Sigmoid colon (tissue), 7 donors: Measurements from ENCODE around the gene CSNK1G3. TPM values are rescaled to one million over a fixed set of nuclear protein-coding genes. Genes with fewer than 3 reads are reported as not detected.

Source experiments
- DNase-seq: peaks from one replicate; pipeline ENCODE4 v3.0.0-alpha.2; 2019
- H3K27ac ChIP-seq, 4 donors: fragments of 200-600 bp; sonication (generic); one replicate each; pipeline ENCODE4 v1.5.1; 2016 to 2019; ENCODE audit warnings: mild to moderate bottlenecking in 1 of 4
- H3K27me3 ChIP-seq, 3 donors: fragments of 200-600 bp; sonication (generic); one replicate each; pipeline ENCODE4 v1.5.1; 2019; ENCODE audit warnings: mild to moderate bottlenecking in 1 of 3
- H3K36me3 ChIP-seq, 4 donors: fragments of 200-600 bp; sonication (generic); one replicate each; pipeline ENCODE4 v1.5.1; 2016 to 2019
- H3K4me1 ChIP-seq, 4 donors: fragments of 200-600 bp; sonication (generic); one replicate each; pipeline ENCODE4 v1.5.1; 2017 to 2019
- H3K4me3 ChIP-seq, 4 donors: fragments of 200-600 bp; sonication (generic); one replicate each; pipeline ENCODE4 v1.5.1; 2017 to 2019; ENCODE audit warnings: mild to moderate bottlenecking in 2 of 4, moderate library complexity in 1 of 4
- H3K9me3 ChIP-seq, 4 donors: fragments of 200-600 bp in 3 of 4; sonication (generic) in 3 of 4; one replicate each; pipeline versions ENCODE4 v1.5.1 to v1.6.1; 2013 to 2019
- CTCF ChIP-seq, 4 experiments: fragments of 450-650 bp in 3 of 4; fragments of 200-600 bp in 1 of 4; IDR thresholded peaks; one replicate each; pipeline ENCODE4 v1.5.1; 2016 to 2019; ENCODE audit warnings: antibody characterized with exemption in 4 of 4, mild to moderate bottlenecking in 3 of 4, moderate library complexity in 2 of 4
- EP300 ChIP-seq, 4 donors: sonication (generic); formaldehyde crosslinking; IDR thresholded peaks; one replicate each; pipeline ENCODE4 v1.6.1; 2017; ENCODE audit warnings: antibody characterized with exemption in 4 of 4
- POLR2A ChIP-seq, 2 donors: fragments of 450-650 bp; IDR thresholded peaks; one replicate each; pipeline ENCODE4 v1.6.1; 2016; ENCODE audit warnings: antibody characterized with exemption in 2 of 2, mild to moderate bottlenecking in 2 of 2, moderate library complexity in 2 of 2
- POLR2AphosphoS5 ChIP-seq, 4 donors: sonication (generic); formaldehyde crosslinking; IDR thresholded peaks; one replicate each; pipeline ENCODE4 v1.6.1; 2017; ENCODE audit warnings: antibody characterized with exemption in 4 of 4
- WGBS, 2 donors: extraction: QIAGEN DNeasy Blood & Tissue Kit; methylation state at CpG; one replicate each; pipeline ENCODE4 v1.1.7; 2013; 5-methylcytosine and 5-hydroxymethylcytosine counted together
- intact Hi-C: fragments of 100-400 bp; cut with DNase I; formaldehyde crosslinking; loops from one replicate; pipeline ENCODE4 v1.15.1; 2023
- polyA plus RNA-seq, 3 donors: library from polyadenylated mRNA; stranded (reverse); fragments of 200-250 nt; gene quantifications; one replicate each; pipeline ENCODE4 v1.2.3, GENCODE V29; 2013
- total RNA-seq, 4 donors: library from RNA; depleted of rRNA; stranded (reverse); fragments of >200 nt; gene quantifications; one replicate each; pipeline ENCODE4 v1.1.0, GENCODE V29; 2016
- donor health status: healthy with polysubstance abuse.
- donor health status: Bipolar disorder and iron deficiency.
- donor health status: healthy.

The CSNK1G3 gene
- total and polyA plus RNA-seq, 7 donors, result 21.6 to 99.6 (median 55.8) TPM

DNA sequence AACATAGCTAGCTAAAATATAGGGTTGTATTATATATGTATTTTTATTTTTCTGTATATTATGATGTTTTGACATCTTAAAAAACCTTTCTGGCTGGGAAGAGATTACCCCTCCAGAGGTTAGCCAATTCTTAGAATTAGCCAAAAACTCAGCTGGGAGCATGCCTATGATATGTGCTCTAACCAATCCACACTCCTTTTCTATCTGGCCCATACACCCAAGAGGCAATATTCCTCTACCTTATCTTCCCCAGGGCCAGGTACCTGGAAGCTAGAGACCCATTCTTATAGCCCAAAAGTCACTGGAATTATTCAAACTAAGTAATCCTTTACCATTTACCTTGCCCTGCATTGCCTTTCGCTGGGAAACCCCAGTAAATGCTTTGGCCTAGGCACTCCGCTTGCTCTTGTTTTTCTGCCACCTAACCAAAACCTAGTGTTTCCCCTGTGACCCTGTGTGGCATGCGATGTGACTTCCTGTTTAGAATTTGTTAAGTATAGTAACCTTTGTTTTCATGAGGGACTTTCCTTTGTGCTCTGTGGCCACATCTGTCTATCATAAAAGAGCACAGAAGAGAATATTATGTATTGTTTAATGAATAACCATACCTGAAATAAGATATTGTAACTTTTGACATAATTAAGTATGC lies 37.4 kb downstream of the CSNK1G3 start:
- intact Hi-C loops, result no loop called here
- no peak for DNase-seq
- no peaks in the 10 kb centered on the region for H3K9me3 ChIP-seq
- WGBS, 2 donors, result 44 to 58% methylated on average over 3 of the region's 3 CpGs
- H3K4me3 ChIP-seq, result no peak overlapping the region
- H3K4me1 ChIP-seq, result peaks cover 0 to 17% (median 3%) of the 10 kb centered on the region in 4 donors
- TF ChIP-seq POLR2AphosphoS5 (IDR thresholded peaks at IDR 0.05), result no peak
- no peak for TF ChIP-seq POLR2A (IDR thresholded peaks at IDR 0.05)
- TF ChIP-seq EP300 (IDR thresholded peaks at IDR 0.05), result no peak
- TF ChIP-seq CTCF (IDR thresholded peaks at IDR 0.05), result no peak
- no peaks in the 10 kb centered on the region for H3K27me3 ChIP-seq
- no peaks in the 10 kb centered on the region for H3K36me3 ChIP-seq
- no peak overlapping the region for H3K27ac ChIP-seq

GRCh38 chr5:123554601-123555000 lies 42.6 kb downstream of the CSNK1G3 start:
- DNase-seq, result no peak
- H3K36me3 ChIP-seq, result peaks cover 0 to 14% (median 0%) of the 10 kb centered on the region in 4 donors
- intact Hi-C loops, result no loop called here
- peaks cover 0 to 12% (median 0%) of the 10 kb centered on the region in 4 donors for H3K4me1 ChIP-seq
- no peak overlapping the region for H3K27ac ChIP-seq
- no peak overlapping the region for H3K4me3 ChIP-seq
- H3K27me3 ChIP-seq, result no peaks in the 10 kb centered on the region
- no peak for TF ChIP-seq POLR2A (IDR thresholded peaks at IDR 0.05)
- no peak for TF ChIP-seq CTCF (IDR thresholded peaks at IDR 0.05)
- no peak for TF ChIP-seq EP300 (IDR thresholded peaks at IDR 0.05)
- H3K9me3 ChIP-seq, result no peaks in the 10 kb centered on the region
- 75 to 82% methylated on average over 4 of the region's 4 CpGs for WGBS, 2 donors

GRCh38 chr5:123557907-123558306 lies 45.9 kb downstream of the CSNK1G3 start:
- WGBS, 2 donors, result 97% methylated on average over 3 of the region's 3 CpGs
- TF ChIP-seq EP300 (IDR thresholded peaks at IDR 0.05) (no peak), POLR2A (IDR thresholded peaks at IDR 0.05) (no peak), POLR2AphosphoS5 (IDR thresholded peaks at IDR 0.05) (no peak)
- Histone ChIP-seq H3K36me3 (peaks cover 0 to 14% (median 0%) of the 10 kb centered on the region in 4 donors), H3K27ac (no peak overlapping the region), H3K4me1 (peaks cover 0 to 12% (median 0%) of the 10 kb centered on the region in 4 donors), H3K4me3 (no peak overlapping the region), H3K9me3 (no peaks in the 10 kb centered on the region), H3K27me3 (no peaks in the 10 kb centered on the region)
- no peak for DNase-seq
- intact Hi-C loops, result no loop called here

DNA sequence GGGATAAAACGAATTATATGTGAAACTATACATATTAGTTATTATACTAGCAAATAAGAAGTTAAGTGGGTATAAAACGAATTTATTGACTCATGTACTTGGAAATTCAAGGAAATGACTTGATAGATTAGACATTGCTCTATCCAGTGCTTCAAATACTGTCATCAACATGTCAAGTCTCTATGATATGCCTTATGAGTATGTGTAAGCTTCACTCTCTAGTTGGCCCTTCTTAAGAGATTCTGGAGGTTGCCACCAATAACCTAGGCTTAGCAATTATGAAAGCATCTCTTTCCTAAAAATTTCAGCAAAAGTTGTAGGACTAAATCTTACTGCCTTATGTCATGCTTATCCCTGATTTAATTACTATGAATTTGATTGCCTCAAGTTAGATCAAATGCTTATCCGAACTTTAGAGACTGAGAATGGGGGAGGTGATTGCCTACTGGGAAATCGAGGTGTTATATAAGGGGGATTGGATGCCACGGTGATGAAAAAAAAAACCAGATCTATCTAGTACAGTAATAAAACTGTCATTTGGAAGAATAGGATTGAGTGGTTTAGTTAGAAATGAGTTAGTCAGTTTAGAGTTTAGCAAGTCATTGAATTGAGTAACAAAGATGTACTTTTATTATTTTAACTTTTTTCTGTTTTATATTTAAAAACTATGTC lies 46.9 kb downstream of the CSNK1G3 start:
- H3K36me3 ChIP-seq, result peaks cover 0 to 14% (median 0%) of the 10 kb centered on the region in 4 donors

DNA sequence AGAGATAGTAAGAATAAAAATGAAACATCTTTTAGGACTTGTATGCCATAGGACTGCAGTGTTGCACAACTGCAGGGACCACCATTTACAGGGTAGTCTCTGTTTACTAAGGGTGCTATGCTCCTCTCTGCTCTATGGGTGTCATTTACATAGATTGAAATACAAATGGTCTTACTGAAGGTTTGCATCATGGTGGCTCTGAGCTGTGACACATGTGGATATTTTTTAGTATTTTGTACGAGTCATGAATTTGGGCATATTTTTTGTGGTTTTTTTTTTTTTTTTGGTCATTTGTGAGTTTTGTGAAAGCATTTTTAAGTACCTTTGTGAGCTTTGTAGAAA lies 47.4 kb downstream of the CSNK1G3 start:
- Histone ChIP-seq H3K4me3 (no peak overlapping the region), H3K27me3 (no peaks in the 10 kb centered on the region), H3K9me3 (no peaks in the 10 kb centered on the region), H3K4me1 (peaks cover 0 to 11% (median 0%) of the 10 kb centered on the region in 4 donors), H3K36me3 (peaks cover 0 to 14% (median 0%) of the 10 kb centered on the region in 4 donors), H3K27ac (no peak overlapping the region)
- WGBS, 2 donors, result 96 to 97% methylated on average over 1 of the region's 1 CpG
- no peak for TF ChIP-seq EP300 (IDR thresholded peaks at IDR 0.05)
- no peak for TF ChIP-seq POLR2AphosphoS5 (IDR thresholded peaks at IDR 0.05)
- no peak for TF ChIP-seq POLR2A (IDR thresholded peaks at IDR 0.05)
- TF ChIP-seq CTCF (IDR thresholded peaks at IDR 0.05), result no peak
- no peak for DNase-seq
- intact Hi-C loops, result no loop called here

More for the DNA sequence above, 46.9 kb downstream of the CSNK1G3 start:
- Histone ChIP-seq H3K4me1 (peaks cover 0 to 12% (median 0%) of the 10 kb centered on the region in 4 donors), H3K9me3 (no peaks in the 10 kb centered on the region), H3K4me3 (no peak overlapping the region), H3K27ac (no peak overlapping the region), H3K27me3 (no peaks in the 10 kb centered on the region)
- TF ChIP-seq EP300 (IDR thresholded peaks at IDR 0.05) (no peak), POLR2A (IDR thresholded peaks at IDR 0.05) (no peak), POLR2AphosphoS5 (IDR thresholded peaks at IDR 0.05) (no peak)
- no peak for DNase-seq
- WGBS, 2 donors, result 85 to 91% methylated on average over 5 of the region's 5 CpGs
- intact Hi-C loops, result no loop called here
